H1 (cell line): ENCODE results near the gene KANSL1. TPM values are rescaled to one million over a fixed set of nuclear protein-coding genes. Genes with fewer than 3 reads are reported as not detected.

Experiments
- BACH1 ChIP-seq: IDR thresholded peaks from 2 replicates; pipeline ENCODE4 v1.6.1; 2012; ENCODE audit warnings: low read length, improper control_type of control experiment
- GTF2F1 ChIP-seq: IDR thresholded peaks from 2 replicates; pipeline ENCODE4 v1.6.1; 2012; ENCODE audit warnings: low read depth, low read length, improper control_type of control experiment, borderline replicate concordance
- JUN ChIP-seq: IDR thresholded peaks from 2 replicates; pipeline ENCODE4 v1.6.1; 2011; ENCODE audit warnings: low read depth, mild to moderate bottlenecking, improper control_type of control experiment, low read length
- POLR2AphosphoS5 ChIP-seq: IDR thresholded peaks from 2 replicates; pipeline ENCODE4 v1.6.1; 2011; ENCODE audit warnings: low read depth, low read length
- SP2 ChIP-seq: IDR thresholded peaks from 2 replicates; pipeline ENCODE4 v1.6.1; 2012; ENCODE audit warnings: mild to moderate bottlenecking, low read length, inconsistent platforms
- TCF12 ChIP-seq: IDR thresholded peaks from 2 replicates; pipeline ENCODE4 v1.6.1; 2011; ENCODE audit warnings: low read depth, mild to moderate bottlenecking, low read length
- polyA plus RNA-seq, 7 experiments: library from polyadenylated mRNA; depleted of rRNA in 3 of 7; stranded (reverse) in 5 of 7; unstranded in 2 of 7; fragments of >200 nt in 5 of 7; fragments of 200-250 nt in 2 of 7; gene quantifications; 1 replicate in 5 of 7; 2 replicates in 1 of 7; 4 replicates in 1 of 7; pipeline versions ENCODE4 v1.2.1 to v1.2.3, GENCODE V29; 2011 to 2013; ENCODE audit warnings: missing spikeins in 2 of 7, mixed read lengths in 2 of 7
- total RNA-seq: library from RNA; stranded (reverse); fragmentation: NEBNext Ultra II Directional; extraction: Animal tissue kit (Norgen Biotek cat#: 25700); gene quantifications from 2 replicates; pipeline ENCODE4 v1.2.1, GENCODE V29; 2021

Gene KANSL1
- total and polyA plus RNA-seq, 2 of the 8 experiments (the other 6 are each of a cell fraction or from before 2014, with no cell fraction given): 34.0 to 128 TPM

- TF ChIP-seq TCF12: no peak
- no peak for TF ChIP-seq POLR2AphosphoS5
- TF ChIP-seq GTF2F1: no peak
- TF ChIP-seq SP2: no peak
- no peak for TF ChIP-seq BACH1
- no peak for TF ChIP-seq JUN
- TF ChIP-seq, all 59 proteins: peak for 0
Observed at GRCh38 chr17:46148247-46148646, 45.0 kb downstream of the KANSL1 start (continued).
